Mesendoderm (in vitro differentiated cells): Measurements from ENCODE around the gene SSX5.
"Not testable (repeated sequence)": the region's sequence is repeated elsewhere in the genome, so short reads cannot be mapped to it uniquely, and the experiment has no call there.

Experiments used
- DNase-seq: peaks from one replicate; pipeline ENCODE4 v3.0.0; 2013
- H2AK5ac ChIP-seq: 2 replicates; pipeline ENCODE4 v1.6.1; 2013; ENCODE audit warnings: low read length, inconsistent platforms
- H2BK120ac ChIP-seq: 2 replicates; pipeline ENCODE4 v1.6.1; 2013; ENCODE audit warnings: low read depth, mild to moderate bottlenecking, low read length, moderate library complexity, mixed read lengths
- H2BK15ac ChIP-seq: replicated peaks from 2 replicates; pipeline ENCODE4 v1.6.1; 2013; ENCODE audit warnings: low read depth, mild to moderate bottlenecking, moderate library complexity
- H2BK5ac ChIP-seq: 2 replicates; pipeline ENCODE4 v1.6.1; 2013; ENCODE audit warnings: low read length, inconsistent platforms
- H3K18ac ChIP-seq: 2 replicates; pipeline ENCODE4 v1.6.1; 2013; ENCODE audit warnings: mild to moderate bottlenecking, low read length, mixed read lengths
- H3K23ac ChIP-seq: one replicate; pipeline ENCODE4 v1.6.1; 2013; ENCODE audit warnings: low read length
- H3K27ac ChIP-seq: 2 replicates; pipeline ENCODE4 v1.5.1; 2013; ENCODE audit warnings: low read depth, mild to moderate bottlenecking, inconsistent platforms, low read length, moderate library complexity
- H3K27me3 ChIP-seq: 2 replicates; pipeline ENCODE4 v1.6.1; 2013; ENCODE audit warnings: low read length, control low read depth, mild to moderate bottlenecking, inconsistent platforms; ENCODE audit not compliant: insufficient read depth, poor library complexity
- H3K36me3 ChIP-seq: 2 replicates; pipeline ENCODE4 v1.6.1; 2013; ENCODE audit warnings: low read length, inconsistent platforms; ENCODE audit not compliant: control insufficient read depth, insufficient read depth
- H3K4ac ChIP-seq: one replicate; pipeline ENCODE4 v1.6.1; 2013; ENCODE audit warnings: low read depth, mild to moderate bottlenecking, low read length, moderate library complexity
- H3K4me1 ChIP-seq: 2 replicates; pipeline ENCODE4 v1.6.1; 2013; ENCODE audit warnings: low read depth, low read length, inconsistent platforms; ENCODE audit not compliant: control insufficient read depth
- H3K4me2 ChIP-seq: 2 replicates; pipeline ENCODE4 v1.6.1; 2013; ENCODE audit warnings: low read length
- H3K4me3 ChIP-seq: 2 replicates; pipeline ENCODE4 v1.5.1; 2013; ENCODE audit warnings: mild to moderate bottlenecking, low read length
- H3K56ac ChIP-seq: one replicate; pipeline ENCODE4 v1.6.1; 2013; ENCODE audit warnings: low read length
- H3K79me1 ChIP-seq: 2 replicates; pipeline ENCODE4 v1.6.1; 2013; ENCODE audit warnings: low read length, inconsistent platforms
- H3K79me2 ChIP-seq: 2 replicates; pipeline ENCODE4 v1.6.1; 2013; ENCODE audit warnings: mild to moderate bottlenecking, low read length; ENCODE audit not compliant: control insufficient read depth, insufficient read depth
- H3K9ac ChIP-seq: 2 replicates; pipeline ENCODE4 v1.6.1; 2013; ENCODE audit warnings: low read length, inconsistent platforms
- H4K5ac ChIP-seq: one replicate; pipeline ENCODE4 v1.6.1; 2013; ENCODE audit warnings: low read length
- H4K8ac ChIP-seq: one replicate; pipeline ENCODE4 v1.6.1; 2013; ENCODE audit warnings: low read depth, mild to moderate bottlenecking, control low read depth, low read length, moderate library complexity
- WGBS: extraction: QIAGEN DNeasy Blood & Tissue Kit; methylation state at CpG from one replicate; pipeline ENCODE4 v1.1.7; 2013; ENCODE audit warnings: low lambda C conversion rate, missing lambda C conversion rate; ENCODE audit not compliant: insufficient coverage; ENCODE audit errors: extremely low coverage; 5-methylcytosine and 5-hydroxymethylcytosine counted together

SSX5 gene

DNA sequence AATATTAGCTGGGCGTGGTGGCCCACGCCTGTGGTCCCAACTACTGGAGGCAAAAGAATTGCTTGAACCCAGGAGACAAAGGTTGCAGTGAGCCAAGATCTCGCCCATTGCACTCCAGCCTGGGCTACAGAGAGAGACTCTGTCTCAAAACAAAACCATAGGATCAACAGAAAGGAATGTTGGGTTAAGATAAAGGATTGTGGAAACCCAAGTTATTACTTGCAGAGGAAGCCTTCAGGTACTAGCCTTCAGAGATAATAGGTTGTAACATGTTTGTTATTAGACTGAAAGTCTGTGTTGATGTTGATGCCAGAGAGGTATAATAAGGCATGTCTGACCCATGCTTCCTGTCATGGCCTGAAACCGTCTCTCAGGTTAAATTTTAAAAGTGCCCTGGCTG, 16.9 kb downstream of the SSX5 start:
- H3K36me3 ChIP-seq: no peaks in the 10 kb centered on the region
- H3K27me3 ChIP-seq: no peaks in the 10 kb centered on the region
- no peak overlapping the region for H2BK15ac ChIP-seq
- no peaks in the 10 kb centered on the region for H3K4me1 ChIP-seq
- no peaks in the 10 kb centered on the region for H3K79me2 ChIP-seq
- H3K9ac ChIP-seq: no peak overlapping the region
- H3K18ac ChIP-seq: no peak overlapping the region
- no peaks in the 10 kb centered on the region for H3K79me1 ChIP-seq
- H3K4ac ChIP-seq: no peak overlapping the region
- H3K4me2 ChIP-seq: no peak overlapping the region
- H3K23ac ChIP-seq: no peak overlapping the region
- no peak overlapping the region for H3K27ac ChIP-seq
- H3K56ac ChIP-seq: no peak overlapping the region
- no peak overlapping the region for H2AK5ac ChIP-seq
- no peak for DNase-seq
- H3K4me3 ChIP-seq: no peak overlapping the region
- H4K8ac ChIP-seq: no peak overlapping the region
- no peak overlapping the region for H4K5ac ChIP-seq
- H2BK120ac ChIP-seq: no peak overlapping the region
- no CpG with 5 or more reads among the region's 4 CpGs for WGBS
- H2BK5ac ChIP-seq: no peak overlapping the region

GRCh38 chrX:48166322-48166721, 30.3 kb downstream of the SSX5 start:
- not testable (repeated sequence) for H2AK5ac ChIP-seq, H3K23ac ChIP-seq, H4K8ac ChIP-seq, H3K56ac ChIP-seq, H3K4ac ChIP-seq, H3K4me3 ChIP-seq, H3K79me1 ChIP-seq, H3K79me2 ChIP-seq, H3K4me1 ChIP-seq, DNase-seq, H2BK5ac ChIP-seq, H3K27ac ChIP-seq, H2BK15ac ChIP-seq, H3K36me3 ChIP-seq, H3K9ac ChIP-seq, H4K5ac ChIP-seq, H3K18ac ChIP-seq, H2BK120ac ChIP-seq, H3K4me2 ChIP-seq, H3K27me3 ChIP-seq
- WGBS: no CpG with 5 or more reads among the region's 7 CpGs

DNA sequence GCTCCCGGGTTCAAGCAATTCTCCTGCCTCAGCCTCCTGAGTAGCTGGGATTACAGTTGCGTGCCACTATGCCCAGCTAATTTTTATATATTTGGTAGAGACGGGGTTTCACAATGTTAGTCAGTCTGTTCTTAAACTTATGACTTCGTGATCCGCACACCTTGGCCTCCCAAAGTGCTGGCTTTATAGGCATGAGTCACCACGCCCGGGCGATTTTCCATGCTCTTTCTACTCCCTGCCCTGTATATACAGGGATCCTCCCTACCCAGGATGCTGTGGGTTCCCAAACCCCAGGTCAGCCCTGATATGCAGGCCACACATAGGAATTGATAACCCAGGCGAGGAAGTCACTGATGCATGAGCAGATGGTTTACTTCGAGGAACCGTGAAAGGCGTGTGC, 31.4 kb downstream of the SSX5 start:
- Histone ChIP-seq H2BK120ac (no peak overlapping the region), H3K4me3 (no peak overlapping the region), H4K8ac (no peak overlapping the region), H2AK5ac (no peak overlapping the region), H3K27me3 (no peaks in the 10 kb centered on the region), H3K4ac (no peak overlapping the region), H3K23ac (no peak overlapping the region), H4K5ac (no peak overlapping the region), H2BK5ac (no peak overlapping the region), H3K4me2 (no peak overlapping the region), H3K4me1 (no peaks in the 10 kb centered on the region), H3K79me2 (no peaks in the 10 kb centered on the region), H2BK15ac (no peak overlapping the region), H3K9ac (no peak overlapping the region), H3K56ac (no peak overlapping the region), H3K36me3 (no peaks in the 10 kb centered on the region), H3K18ac (no peak overlapping the region), H3K79me1 (no peaks in the 10 kb centered on the region), H3K27ac (no peak overlapping the region)
- WGBS: no CpG with 5 or more reads among the region's 12 CpGs
- no peak for DNase-seq

- Histone ChIP-seq H2AK5ac (no peak overlapping the region), H2BK5ac (no peak overlapping the region), H4K8ac (no peak overlapping the region), H3K56ac (no peak overlapping the region), H3K27me3 (no peaks in the 10 kb centered on the region), H3K4me3 (no peak overlapping the region), H3K79me1 (no peaks in the 10 kb centered on the region), H3K18ac (no peak overlapping the region), H3K4me2 (no peak overlapping the region), H4K5ac (no peak overlapping the region), H3K79me2 (no peaks in the 10 kb centered on the region), H3K4ac (no peak overlapping the region), H3K9ac (no peak overlapping the region), H2BK15ac (no peak overlapping the region), H2BK120ac (no peak overlapping the region), H3K36me3 (no peaks in the 10 kb centered on the region), H3K23ac (no peak overlapping the region), H3K4me1 (no peaks in the 10 kb centered on the region), H3K27ac (no peak overlapping the region)
- WGBS: no CpG with 5 or more reads among the region's 12 CpGs
- no peak for DNase-seq
Observed at GRCh38 chrX:48156014-48156413, 40.6 kb downstream of the SSX5 start.

- no peak overlapping the region for H4K8ac ChIP-seq
- no peaks in the 10 kb centered on the region for H3K27me3 ChIP-seq
- H4K5ac ChIP-seq: no peak overlapping the region
- H2BK120ac ChIP-seq: no peak overlapping the region
- H3K23ac ChIP-seq: no peak overlapping the region
- H3K4me3 ChIP-seq: no peak overlapping the region
- WGBS: no CpG with 5 or more reads among the region's 2 CpGs
- H3K4me1 ChIP-seq: no peaks in the 10 kb centered on the region
- no peak overlapping the region for H2BK5ac ChIP-seq
- no peak overlapping the region for H3K56ac ChIP-seq
- H3K79me2 ChIP-seq: no peaks in the 10 kb centered on the region
- no peak overlapping the region for H3K18ac ChIP-seq
- H3K9ac ChIP-seq: no peak overlapping the region
- no peak overlapping the region for H2AK5ac ChIP-seq
- H2BK15ac ChIP-seq: no peak overlapping the region
- H3K36me3 ChIP-seq: no peaks in the 10 kb centered on the region
- no peak overlapping the region for H3K27ac ChIP-seq
- DNase-seq: no peak
- H3K4ac ChIP-seq: no peak overlapping the region
- no peaks in the 10 kb centered on the region for H3K79me1 ChIP-seq
- H3K4me2 ChIP-seq: no peak overlapping the region
Observed at GRCh38 chrX:48154796-48155195, 41.8 kb downstream of the SSX5 start.

DNA sequence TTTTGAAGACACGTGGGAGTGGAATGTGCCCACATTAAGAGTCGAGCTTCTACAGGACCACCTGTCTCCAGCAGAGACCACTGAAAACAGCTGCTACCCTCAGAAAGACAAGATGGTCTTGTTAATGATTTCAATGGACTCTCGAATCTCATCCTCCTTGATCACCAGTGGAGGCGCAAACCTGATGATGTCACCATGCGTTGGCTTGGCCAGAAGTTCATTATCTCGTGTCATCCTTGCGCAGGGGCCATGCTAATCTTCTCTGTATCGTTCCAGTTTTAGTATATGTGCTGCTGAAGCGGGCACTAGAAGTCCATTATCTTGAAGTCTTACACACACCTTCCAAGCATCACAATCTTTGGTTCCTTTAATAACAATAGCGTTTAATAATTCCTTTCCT, 42.8 kb downstream of the SSX5 start:
- Histone ChIP-seq H3K36me3 (no peaks in the 10 kb centered on the region), H3K27me3 (no peaks in the 10 kb centered on the region), H3K18ac (no peak overlapping the region), H3K9ac (no peak overlapping the region), H2BK120ac (no peak overlapping the region), H4K5ac (no peak overlapping the region), H4K8ac (no peak overlapping the region), H3K23ac (no peak overlapping the region), H3K56ac (no peak overlapping the region), H3K4ac (no peak overlapping the region), H3K79me2 (no peaks in the 10 kb centered on the region), H3K4me1 (no peaks in the 10 kb centered on the region), H2AK5ac (no peak overlapping the region), H3K27ac (no peak overlapping the region), H3K79me1 (no peaks in the 10 kb centered on the region), H2BK5ac (no peak overlapping the region), H3K4me2 (no peak overlapping the region), H2BK15ac (no peak overlapping the region), H3K4me3 (no peak overlapping the region)
- no peak for DNase-seq
- WGBS: no CpG with 5 or more reads among the region's 10 CpGs
